IMR-90 (cell line): ENCODE measurements around the gene RRP1. TPM values are rescaled to one million over a fixed set of nuclear protein-coding genes. Genes with fewer than 3 reads are reported as not detected.

Experiments
- ATAC-seq: fragments of 200-7000 bp; cut with Tn5 transposase; 2 replicates; pipeline ENCODE4 v1.9.1; 2020; ENCODE audit warnings: low read depth, mild to moderate bottlenecking, moderate library complexity
- BruUV-seq: library from RNA; stranded (reverse); fragments of 400-500 nt; replicated peaks from 2 replicates; lab custom pipeline; 2021; lab: Mats Ljungman, UMichigan
- CTCF ChIA-PET: fragments of 300-600 bp; formaldehyde crosslinking; extraction: SDS; loops from one replicate; lab custom pipeline; 2021; ENCODE audit warnings: antibody characterized with exemption; lab: Yijun Ruan, JAX
- POLR2A ChIA-PET: fragments of 300-600 bp; sonication (Branson Sonifier 250); formaldehyde crosslinking; loops from one replicate; lab custom pipeline; 2022; ENCODE audit warnings: antibody characterized with exemption; ENCODE audit not compliant: unreplicated experiment; lab: Charles Lee
- DNase-seq: peaks from one replicate; pipeline ENCODE4 v3.0.0; 2013
- H2AFZ ChIP-seq: replicated peaks from 2 replicates; pipeline ENCODE3; 2013; ENCODE audit warnings: low read length, mild to moderate bottlenecking; ENCODE audit not compliant: poor library complexity
- H2AK5ac ChIP-seq: 2 replicates; pipeline ENCODE4 v1.6.1; 2013; ENCODE audit warnings: low read depth, low read length, inconsistent platforms
- H2AK9ac ChIP-seq: replicated peaks from 2 replicates; pipeline ENCODE3; 2013; ENCODE audit warnings: mild to moderate bottlenecking, low read depth, low read length, moderate library complexity; ENCODE audit not compliant: poor library complexity
- H2BK120ac ChIP-seq: 2 replicates; pipeline ENCODE4 v1.6.1; 2013; ENCODE audit warnings: low read depth, low read length, inconsistent platforms
- H2BK15ac ChIP-seq: 3 replicates; pipeline ENCODE4 v1.6.1; 2013; ENCODE audit warnings: low read depth, low read length, inconsistent platforms
- H2BK20ac ChIP-seq: 2 replicates; pipeline ENCODE4 v1.6.1; 2013; ENCODE audit warnings: low read depth, mild to moderate bottlenecking, inconsistent platforms, low read length, moderate library complexity
- H2BK5ac ChIP-seq: 2 replicates; pipeline ENCODE4 v1.6.1; 2013; ENCODE audit warnings: mild to moderate bottlenecking, low read depth, low read length, inconsistent platforms; ENCODE audit not compliant: poor library complexity, severe bottlenecking
- H3K14ac ChIP-seq: replicated peaks from 2 replicates; pipeline ENCODE4 v1.6.1; 2013; ENCODE audit warnings: low read depth, low read length, inconsistent platforms
- H3K18ac ChIP-seq: 2 replicates; pipeline ENCODE4 v1.6.1; 2013; ENCODE audit warnings: low read depth, low read length, control low read depth
- H3K23ac ChIP-seq: 2 replicates; pipeline ENCODE4 v1.6.1; 2013; ENCODE audit warnings: low read depth, low read length, inconsistent platforms
- H3K27ac ChIP-seq: 2 replicates; pipeline ENCODE4 v1.5.1; 2013; ENCODE audit warnings: mild to moderate bottlenecking, control low read depth, low read length; ENCODE audit not compliant: insufficient read depth
- H3K27me3 ChIP-seq: 2 replicates; pipeline ENCODE4 v1.6.1; 2013; ENCODE audit warnings: low read length; ENCODE audit not compliant: control insufficient read depth, insufficient read depth
- H3K36me3 ChIP-seq: 2 replicates; pipeline ENCODE4 v1.6.1; 2013; ENCODE audit warnings: low read length, mixed read lengths; ENCODE audit not compliant: control insufficient read depth, insufficient read depth
- H3K4ac ChIP-seq: 2 replicates; pipeline ENCODE4 v1.6.1; 2013; ENCODE audit warnings: low read depth, low read length, inconsistent platforms
- H3K4me1 ChIP-seq: 2 replicates; pipeline ENCODE4 v1.6.1; 2013; ENCODE audit warnings: low read length, mixed read lengths; ENCODE audit not compliant: control insufficient read depth, insufficient read depth
- H3K4me2 ChIP-seq: 2 replicates; pipeline ENCODE4 v1.6.1; 2013; ENCODE audit warnings: low read depth, mild to moderate bottlenecking, control low read depth, low read length, moderate library complexity
- H3K4me3 ChIP-seq: 2 replicates; pipeline ENCODE4 v1.5.1; 2013; ENCODE audit warnings: low read depth, mild to moderate bottlenecking, control low read depth, low read length, moderate library complexity; ENCODE audit not compliant: insufficient read depth
- H3K56ac ChIP-seq: 2 replicates; pipeline ENCODE4 v1.6.1; 2013; ENCODE audit warnings: low read length, inconsistent platforms; ENCODE audit not compliant: insufficient read depth; ENCODE audit errors: extremely low read depth
- H3K79me1 ChIP-seq, 2 experiments: 2 replicates each; pipeline ENCODE4 v1.6.1; 2013; ENCODE audit warnings: low read length in 2 of 2, inconsistent platforms in 1 of 2, low read depth in 1 of 2
- H3K9ac ChIP-seq: 2 replicates; pipeline ENCODE4 v1.6.1; 2013; ENCODE audit warnings: low read depth, low read length, control low read depth
- H3K9me1 ChIP-seq: 2 replicates; pipeline ENCODE4 v1.6.1; 2013; ENCODE audit warnings: low read length, inconsistent platforms; ENCODE audit not compliant: insufficient read depth
- H3K9me3 ChIP-seq: 2 replicates; pipeline ENCODE4 v1.6.1; 2013; ENCODE audit warnings: low read length; ENCODE audit not compliant: control insufficient read depth, insufficient read depth
- H4K20me1 ChIP-seq: 2 replicates; pipeline ENCODE4 v1.6.1; 2013; ENCODE audit warnings: low read length, inconsistent platforms; ENCODE audit not compliant: insufficient read depth
- H4K5ac ChIP-seq: 2 replicates; pipeline ENCODE4 v1.6.1; 2013; ENCODE audit warnings: mild to moderate bottlenecking, low read depth, low read length, control low read depth
- H4K8ac ChIP-seq, 2 experiments: 2 replicates each; pipeline ENCODE4 v1.6.1; 2013; ENCODE audit warnings: low read depth in 2 of 2, low read length in 2 of 2, control low read depth in 1 of 2, inconsistent platforms in 1 of 2
- H4K91ac ChIP-seq: 2 replicates; pipeline ENCODE4 v1.6.1; 2013; ENCODE audit warnings: low read depth, low read length, inconsistent platforms; ENCODE audit not compliant: insufficient read depth
- BHLHE40 ChIP-seq: fragments of 150-350 bp; IDR thresholded peaks from 2 replicates; pipeline ENCODE4 v1.6.1; 2016; ENCODE audit warnings: mild to moderate bottlenecking, low read depth, low read length
- CEBPB ChIP-seq: IDR thresholded peaks from 2 replicates; pipeline ENCODE4 v1.6.1; 2012; ENCODE audit warnings: low read depth, low read length, improper control_type of control experiment
- FOS ChIP-seq: fragments of 150-350 bp; IDR thresholded peaks from 2 replicates; pipeline ENCODE4 v1.6.1; 2016; ENCODE audit warnings: low read depth, low read length
- MAFK ChIP-seq: IDR thresholded peaks from 2 replicates; pipeline ENCODE4 v1.6.1; 2012; ENCODE audit warnings: low read depth, low read length, improper control_type of control experiment
- MAZ ChIP-seq: IDR thresholded peaks from 2 replicates; pipeline ENCODE4 v1.6.1; 2012; ENCODE audit warnings: low read depth, mild to moderate bottlenecking, low read length, improper control_type of control experiment, moderate library complexity, borderline replicate concordance
- MXI1 ChIP-seq: IDR thresholded peaks from 2 replicates; pipeline ENCODE4 v1.6.1; 2012; ENCODE audit warnings: low read depth, mild to moderate bottlenecking, low read length, moderate library complexity, borderline replicate concordance
- NFE2L2 ChIP-seq: fragments of 150-350 bp; IDR thresholded peaks from 2 replicates; pipeline ENCODE4 v1.6.1; 2016; ENCODE audit warnings: low read depth, mild to moderate bottlenecking, low read length
- POLR2A ChIP-seq: IDR thresholded peaks from 2 replicates; pipeline ENCODE4 v1.6.1; 2012; ENCODE audit warnings: mild to moderate bottlenecking, low read depth, low read length
- RFX5 ChIP-seq: IDR thresholded peaks from 2 replicates; pipeline ENCODE4 v1.8.0; 2012; ENCODE audit warnings: low read depth, mild to moderate bottlenecking, low read length, moderate library complexity
- SMC3 ChIP-seq: fragments of 150-350 bp; IDR thresholded peaks from 2 replicates; pipeline ENCODE4 v1.6.1; 2016; ENCODE audit warnings: low read depth, mild to moderate bottlenecking, antibody characterized with exemption, low read length, moderate library complexity
- WGBS, 2 experiments: methylation state at CpG; one replicate each; pipeline versions ENCODE4 v1.1.5 to v1.1.7; 2013; ENCODE audit warnings: missing lambda C conversion rate in 2 of 2; ENCODE audit not compliant: insufficient read length in 1 of 2; ENCODE audit errors: extremely low coverage in 2 of 2; 5-methylcytosine and 5-hydroxymethylcytosine counted together
- dilution Hi-C: fragments of 300-500 bp; cut with HindIII; formaldehyde crosslinking; loops from one replicate; pipeline ENCODE4 v1.14.3; 2018; ENCODE audit warnings: low sequenced_read_pairs; ENCODE audit not compliant: unreplicated experiment
- in situ Hi-C: fragments of 300-500 bp; cut with MboI; formaldehyde crosslinking; loops from 3 replicates; pipeline ENCODE4 v1.14.3; 2019; ENCODE audit warnings: low sequenced_read_pairs, inconsistent platforms, mixed read lengths
- intact Hi-C: fragments of 100-400 bp; cut with micrococcal nuclease; formaldehyde crosslinking; loops from 2 replicates; pipeline ENCODE4 v1.10.0; 2022
- polyA plus RNA-seq, 3 experiments: library from polyadenylated mRNA; depleted of rRNA; stranded (reverse); fragments of >200 nt; gene quantifications; 2 replicates each; pipeline ENCODE4 v1.2.3, GENCODE V29; 2012; ENCODE audit warnings: low replicate concordance in 1 of 3
- total RNA-seq: library from RNA; depleted of rRNA; stranded (reverse); fragments of >200 nt; gene quantifications from 2 replicates; pipeline ENCODE4 v1.2.3, GENCODE V29; 2012
- TF ChIP-seq, protein P1 (sequence below): conservative IDR thresholded peaks from 2 replicates; pipeline ENCODE4 v1.5.1; 2012; ENCODE audit warnings: mild to moderate bottlenecking, low read depth, low read length, improper control_type of control experiment
- TF ChIP-seq, protein P2 (sequence below): fragments of 150-350 bp; IDR thresholded peaks from 2 replicates; pipeline ENCODE4 v1.6.1; 2016; ENCODE audit warnings: low read depth, mild to moderate bottlenecking, low read length, moderate library complexity, borderline replicate concordance
- TF ChIP-seq, protein P3 (sequence below): fragments of 150-350 bp; IDR thresholded peaks from 2 replicates; pipeline ENCODE4 v1.6.1; 2017; ENCODE audit warnings: mild to moderate bottlenecking, antibody characterized with exemption, low read length, low read depth

RRP1 gene
- total and polyA plus RNA-seq, 2 of the 4 experiments (the other 2 are of a cell fraction) = 20.2 to 23.3 TPM

DNA sequence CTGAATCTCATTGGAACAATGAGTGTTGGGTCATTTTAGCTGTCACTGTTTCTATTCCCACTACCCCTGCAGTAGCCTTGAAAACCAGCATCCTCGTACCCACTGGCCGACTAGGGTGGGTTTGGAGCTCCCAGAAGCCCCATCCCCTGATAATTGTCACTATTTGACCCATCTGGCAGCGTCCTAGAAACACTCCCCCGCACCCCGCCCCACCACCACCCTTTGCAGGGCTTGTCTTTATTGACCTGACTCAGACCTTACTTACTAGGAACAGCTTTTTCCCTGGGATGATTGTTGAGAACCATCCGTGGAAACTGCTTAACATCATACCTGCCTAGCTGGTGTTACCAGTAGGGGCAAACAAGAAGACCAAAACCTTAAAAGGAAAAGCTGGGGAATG lies 47.2 kb downstream of the RRP1 start:
- H3K56ac ChIP-seq = no peak overlapping the region
- H3K4ac ChIP-seq = no peak overlapping the region
- H3K23ac ChIP-seq = no peak overlapping the region
- no peak overlapping the region for H2AK5ac ChIP-seq
- DNase-seq (no peak), ATAC-seq (no peak)
- no peak overlapping the region for H4K5ac ChIP-seq
- no peak overlapping the region for H2AFZ ChIP-seq
- H3K27me3 ChIP-seq = peaks cover 22% of the 10 kb centered on the region
- H3K4me3 ChIP-seq = no peak overlapping the region
- BruUV-seq = no TSS peak
- H3K18ac ChIP-seq = no peak overlapping the region
- no peak overlapping the region for H2BK15ac ChIP-seq
- H3K9me3 ChIP-seq = peaks cover 7% of the 10 kb centered on the region; the same call in 1 of the 2 replicates
- no peak overlapping the region for H4K8ac ChIP-seq
- no peak overlapping the region for H2BK20ac ChIP-seq
- H3K79me1 ChIP-seq = no peaks in the 10 kb centered on the region
- no peak overlapping the region for H4K91ac ChIP-seq
- H3K4me1 ChIP-seq = no peaks in the 10 kb centered on the region
- no peak overlapping the region for H3K4me2 ChIP-seq
- no peak overlapping the region for H3K9ac ChIP-seq
- in situ Hi-C loops (no loop called here), intact Hi-C loops (no loop called here), dilution Hi-C loops (no loop called here)
- no peak overlapping the region for H3K27ac ChIP-seq
- no peaks in the 10 kb centered on the region for H3K9me1 ChIP-seq
- 53% methylated on average over 2 of the region's 6 CpGs; no CpG with 5 or more reads in 1 of the 2 experiments for WGBS, 2 experiments
- ChIA-PET POLR2A (no interaction called here), CTCF (no interaction called here)
- no peak overlapping the region for H3K14ac ChIP-seq
- no peaks in the 10 kb centered on the region for H4K20me1 ChIP-seq
- H3K36me3 ChIP-seq = no peaks in the 10 kb centered on the region
- no peak overlapping the region for H2BK5ac ChIP-seq
- H2BK120ac ChIP-seq = no peak overlapping the region
- TF ChIP-seq MAFK (no peak), BHLHE40 (no peak), SMC3 (no peak), POLR2A (no peak), MXI1 (no peak), MAZ (no peak), FOS (no peak), CEBPB (no peak), RFX5 (no peak), NFE2L2 (no peak)
- TF ChIP-seq, protein P1, sequence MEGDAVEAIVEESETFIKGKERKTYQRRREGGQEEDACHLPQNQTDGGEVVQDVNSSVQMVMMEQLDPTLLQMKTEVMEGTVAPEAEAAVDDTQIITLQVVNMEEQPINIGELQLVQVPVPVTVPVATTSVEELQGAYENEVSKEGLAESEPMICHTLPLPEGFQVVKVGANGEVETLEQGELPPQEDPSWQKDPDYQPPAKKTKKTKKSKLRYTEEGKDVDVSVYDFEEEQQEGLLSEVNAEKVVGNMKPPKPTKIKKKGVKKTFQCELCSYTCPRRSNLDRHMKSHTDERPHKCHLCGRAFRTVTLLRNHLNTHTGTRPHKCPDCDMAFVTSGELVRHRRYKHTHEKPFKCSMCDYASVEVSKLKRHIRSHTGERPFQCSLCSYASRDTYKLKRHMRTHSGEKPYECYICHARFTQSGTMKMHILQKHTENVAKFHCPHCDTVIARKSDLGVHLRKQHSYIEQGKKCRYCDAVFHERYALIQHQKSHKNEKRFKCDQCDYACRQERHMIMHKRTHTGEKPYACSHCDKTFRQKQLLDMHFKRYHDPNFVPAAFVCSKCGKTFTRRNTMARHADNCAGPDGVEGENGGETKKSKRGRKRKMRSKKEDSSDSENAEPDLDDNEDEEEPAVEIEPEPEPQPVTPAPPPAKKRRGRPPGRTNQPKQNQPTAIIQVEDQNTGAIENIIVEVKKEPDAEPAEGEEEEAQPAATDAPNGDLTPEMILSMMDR = no peak
- TF ChIP-seq, protein P2, sequence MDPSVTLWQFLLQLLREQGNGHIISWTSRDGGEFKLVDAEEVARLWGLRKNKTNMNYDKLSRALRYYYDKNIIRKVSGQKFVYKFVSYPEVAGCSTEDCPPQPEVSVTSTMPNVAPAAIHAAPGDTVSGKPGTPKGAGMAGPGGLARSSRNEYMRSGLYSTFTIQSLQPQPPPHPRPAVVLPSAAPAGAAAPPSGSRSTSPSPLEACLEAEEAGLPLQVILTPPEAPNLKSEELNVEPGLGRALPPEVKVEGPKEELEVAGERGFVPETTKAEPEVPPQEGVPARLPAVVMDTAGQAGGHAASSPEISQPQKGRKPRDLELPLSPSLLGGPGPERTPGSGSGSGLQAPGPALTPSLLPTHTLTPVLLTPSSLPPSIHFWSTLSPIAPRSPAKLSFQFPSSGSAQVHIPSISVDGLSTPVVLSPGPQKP = no peak
- TF ChIP-seq, protein P3, sequence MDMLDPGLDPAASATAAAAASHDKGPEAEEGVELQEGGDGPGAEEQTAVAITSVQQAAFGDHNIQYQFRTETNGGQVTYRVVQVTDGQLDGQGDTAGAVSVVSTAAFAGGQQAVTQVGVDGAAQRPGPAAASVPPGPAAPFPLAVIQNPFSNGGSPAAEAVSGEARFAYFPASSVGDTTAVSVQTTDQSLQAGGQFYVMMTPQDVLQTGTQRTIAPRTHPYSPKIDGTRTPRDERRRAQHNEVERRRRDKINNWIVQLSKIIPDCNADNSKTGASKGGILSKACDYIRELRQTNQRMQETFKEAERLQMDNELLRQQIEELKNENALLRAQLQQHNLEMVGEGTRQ = no peak
- no peak overlapping the region for H2AK9ac ChIP-seq
